Astrocyte (in vitro differentiated cells and primary cell): Measurements from ENCODE around the gene TRUB1. TPM values are rescaled to one million over a fixed set of nuclear protein-coding genes. Genes with fewer than 3 reads are reported as not detected.

Experiments used
- DNase-seq: peaks from one replicate; pipeline ENCODE4 v3.0.0-alpha.2; 2010; ENCODE audit warnings: low read depth
- FAIRE-seq: peaks from 2 replicates; lab custom pipeline; 2011; peaks lifted over from hg19 to GRCh38; lab: Jason Lieb, UNC
- H2AFZ ChIP-seq: 2 replicates; pipeline ENCODE4 v1.6.0; 2012; ENCODE audit warnings: low read depth, low read length, inconsistent platforms
- H3K27ac ChIP-seq: 2 replicates; pipeline ENCODE4 v1.5.1; 2011; ENCODE audit warnings: low read depth, low read length, inconsistent platforms
- H3K27me3 ChIP-seq: 2 replicates; pipeline ENCODE4 v1.6.0; 2011; ENCODE audit warnings: low read length, inconsistent platforms; ENCODE audit not compliant: insufficient read depth
- H3K36me3 ChIP-seq: 2 replicates; pipeline ENCODE4 v1.5.1; 2011; ENCODE audit warnings: low read length, inconsistent platforms; ENCODE audit not compliant: insufficient read depth
- H3K4me1 ChIP-seq: 2 replicates; pipeline ENCODE4 v1.5.1; 2011; ENCODE audit warnings: low read length, inconsistent platforms; ENCODE audit not compliant: insufficient read depth
- H3K4me2 ChIP-seq: 2 replicates; pipeline ENCODE4 v1.6.0; 2012; ENCODE audit warnings: low read length, inconsistent platforms
- H3K4me3 ChIP-seq: 2 replicates; pipeline ENCODE4 v1.5.1; 2011; ENCODE audit warnings: low read depth, mild to moderate bottlenecking, low read length, inconsistent platforms; ENCODE audit not compliant: insufficient read depth
- H3K79me2 ChIP-seq: 2 replicates; pipeline ENCODE4 v1.6.0; 2012; ENCODE audit warnings: mild to moderate bottlenecking, low read length, inconsistent platforms; ENCODE audit not compliant: insufficient read depth
- H3K9ac ChIP-seq: 2 replicates; pipeline ENCODE4 v1.6.0; 2012; ENCODE audit warnings: mild to moderate bottlenecking, low read length, inconsistent platforms
- H3K9me3 ChIP-seq: 2 replicates; pipeline ENCODE4 v1.5.1; 2012; ENCODE audit warnings: low read depth, mild to moderate bottlenecking, low read length, inconsistent platforms; ENCODE audit not compliant: insufficient read depth
- H4K20me1 ChIP-seq: 2 replicates; pipeline ENCODE4 v1.6.0; 2012; ENCODE audit warnings: low read length, inconsistent platforms; ENCODE audit not compliant: insufficient read depth
- H3K27ac Mint-ChIP-seq: one replicate; pipeline ENCODE4 v1.8.0; 2021; ENCODE audit warnings: mild to moderate bottlenecking, mixed read lengths; ENCODE audit not compliant: unreplicated experiment
- H3K27me3 Mint-ChIP-seq: one replicate; pipeline ENCODE4 v1.8.0; 2021; ENCODE audit warnings: low read depth, mixed read lengths; ENCODE audit not compliant: unreplicated experiment
- H3K36me3 Mint-ChIP-seq: one replicate; pipeline ENCODE4 v1.8.0; 2021; ENCODE audit warnings: low read depth, mixed read lengths; ENCODE audit not compliant: unreplicated experiment
- H3K4me1 Mint-ChIP-seq: one replicate; pipeline ENCODE4 v1.8.0; 2021; ENCODE audit warnings: low read depth, mixed read lengths; ENCODE audit not compliant: unreplicated experiment
- H3K4me3 Mint-ChIP-seq: one replicate; pipeline ENCODE4 v1.8.0; 2021; ENCODE audit warnings: mild to moderate bottlenecking, moderate library complexity, mixed read lengths; ENCODE audit not compliant: unreplicated experiment
- H3K9me3 Mint-ChIP-seq: one replicate; pipeline ENCODE4 v1.8.0; 2021; ENCODE audit warnings: mild to moderate bottlenecking, mixed read lengths; ENCODE audit not compliant: unreplicated experiment
- CTCF ChIP-seq: IDR thresholded peaks from 2 replicates; pipeline ENCODE4 v1.5.1; 2011; ENCODE audit warnings: low read depth, mild to moderate bottlenecking, inconsistent platforms, low read length, moderate library complexity; ENCODE audit not compliant: insufficient read depth
- EZH2 ChIP-seq: IDR thresholded peaks from 2 replicates; pipeline ENCODE4 v1.6.1; 2012; ENCODE audit warnings: mild to moderate bottlenecking, low read length, inconsistent platforms; ENCODE audit not compliant: insufficient read depth
- total RNA-seq: library from RNA; stranded (reverse); gene quantifications from 2 replicates; pipeline ENCODE4 v1.2.1, GENCODE V29; 2021

The TRUB1 gene
- total RNA-seq, 1 donor from 2014 or later, result 25.3 TPM

DNA sequence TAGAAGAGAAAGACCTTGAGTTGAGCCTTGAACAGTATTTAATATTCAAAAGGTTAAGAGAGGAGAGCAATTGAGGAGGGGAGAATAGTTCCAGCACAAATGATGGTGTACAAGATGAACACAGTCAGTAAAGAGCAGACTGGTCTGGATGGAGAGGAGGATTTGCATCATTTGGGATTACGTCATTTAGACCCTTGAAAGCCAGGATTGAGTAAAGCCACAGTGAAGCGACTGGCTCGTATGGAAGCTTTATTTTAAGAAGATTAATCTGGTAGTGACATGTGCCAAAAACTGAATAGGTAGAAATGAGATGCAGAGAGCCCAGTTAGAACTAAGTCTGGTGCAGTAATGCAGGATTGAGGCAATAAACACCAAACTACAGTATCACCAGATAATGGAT lies 52.6 kb downstream of the TRUB1 start:
- Mint-ChIP-seq H3K9me3 (peaks cover 6% of the 10 kb centered on the region), H3K27ac (no peak overlapping the region), H3K4me1 (peaks cover 15% of the 10 kb centered on the region), H3K36me3 (peaks cover 9% of the 10 kb centered on the region), H3K4me3 (no peak overlapping the region), H3K27me3 (no peaks in the 10 kb centered on the region)
- peaks cover 13% of the 10 kb centered on the region for H3K4me1 ChIP-seq
- H3K36me3 ChIP-seq, result no peaks in the 10 kb centered on the region
- no peaks in the 10 kb centered on the region for H3K9me3 ChIP-seq
- no peak overlapping the region for H2AFZ ChIP-seq
- H3K4me2 ChIP-seq, result no peak overlapping the region
- no peak for TF ChIP-seq CTCF
- TF ChIP-seq EZH2, result no peak
- no peak overlapping the region for H3K9ac ChIP-seq
- no peak overlapping the region for H3K4me3 ChIP-seq
- no peak for DNase-seq
- H4K20me1 ChIP-seq, result no peaks in the 10 kb centered on the region
- no peak overlapping the region for H3K27ac ChIP-seq
- no peaks in the 10 kb centered on the region for H3K27me3 ChIP-seq
- FAIRE-seq, result no peak
- no peaks in the 10 kb centered on the region for H3K79me2 ChIP-seq

- peaks cover 17% of the 10 kb centered on the region for H3K4me1 ChIP-seq
- H3K4me2 ChIP-seq, result no peak overlapping the region
- TF ChIP-seq EZH2 (no peak), CTCF (no peak)
- no peaks in the 10 kb centered on the region for H3K36me3 ChIP-seq
- no peak overlapping the region for H3K9ac ChIP-seq
- H2AFZ ChIP-seq, result no peak overlapping the region
- H3K4me3 ChIP-seq, result no peak overlapping the region
- H3K9me3 ChIP-seq, result no peaks in the 10 kb centered on the region
- no peak for FAIRE-seq
- H3K27me3 Mint-ChIP-seq, result no peaks in the 10 kb centered on the region
- H3K27ac ChIP-seq, result no peak overlapping the region
- H4K20me1 ChIP-seq, result no peaks in the 10 kb centered on the region
- peaks cover 19% of the 10 kb centered on the region for H3K4me1 Mint-ChIP-seq
- H3K36me3 Mint-ChIP-seq, result peaks cover 5% of the 10 kb centered on the region
- no peak overlapping the region for H3K4me3 Mint-ChIP-seq
- no peak for DNase-seq
- H3K27ac Mint-ChIP-seq, result no peak overlapping the region
- no peaks in the 10 kb centered on the region for H3K79me2 ChIP-seq
- peaks cover 3% of the 10 kb centered on the region for H3K9me3 Mint-ChIP-seq
- H3K27me3 ChIP-seq, result no peaks in the 10 kb centered on the region
Measured at GRCh38 chr10:114990991-114991390, 53.0 kb downstream of the TRUB1 start.

DNA sequence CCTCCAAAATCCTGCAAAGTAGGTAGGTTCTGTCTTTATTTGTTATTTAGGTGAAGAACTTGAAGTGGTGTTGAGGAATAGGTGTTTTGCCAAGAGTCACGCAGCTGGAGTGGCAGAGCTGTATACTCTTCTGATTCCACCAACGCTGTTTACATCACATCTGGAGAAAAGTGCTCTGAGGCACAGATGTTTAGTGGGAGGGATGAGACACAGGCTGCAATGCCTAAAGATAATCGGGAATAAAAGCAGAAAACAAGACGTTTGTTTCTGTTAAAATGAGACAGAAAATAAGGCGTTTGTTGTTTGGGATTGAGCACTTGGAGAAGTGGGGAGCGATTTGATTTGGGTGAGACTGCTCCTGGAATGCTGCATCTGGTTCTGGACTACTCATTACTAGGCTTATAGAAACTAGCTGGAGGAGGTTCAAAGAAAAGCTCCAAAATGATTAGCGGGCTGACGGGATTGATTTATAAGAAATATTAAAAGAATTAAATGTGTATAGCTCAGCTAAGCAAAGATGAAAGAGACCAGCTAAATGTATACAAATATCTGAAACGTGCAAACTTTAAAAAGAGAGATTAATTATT lies 54.3 kb downstream of the TRUB1 start:
- H3K27me3 Mint-ChIP-seq, result no peaks in the 10 kb centered on the region
- Histone ChIP-seq H3K4me1 (peaks cover 24% of the 10 kb centered on the region), H3K9ac (no peak overlapping the region), H4K20me1 (no peaks in the 10 kb centered on the region), H3K36me3 (no peaks in the 10 kb centered on the region), H3K27ac (no peak overlapping the region), H3K9me3 (no peaks in the 10 kb centered on the region), H3K4me3 (no peak overlapping the region), H3K27me3 (no peaks in the 10 kb centered on the region), H2AFZ (no peak overlapping the region), H3K79me2 (no peaks in the 10 kb centered on the region), H3K4me2 (no peak overlapping the region)
- FAIRE-seq (no peak), DNase-seq (no peak)
- peaks cover under 1% of the 10 kb centered on the region for H3K9me3 Mint-ChIP-seq
- no peak overlapping the region for H3K4me3 Mint-ChIP-seq
- no peak overlapping the region for H3K27ac Mint-ChIP-seq
- no peak for TF ChIP-seq EZH2
- no peak for TF ChIP-seq CTCF
- peaks cover 5% of the 10 kb centered on the region for H3K36me3 Mint-ChIP-seq
- H3K4me1 Mint-ChIP-seq, result peaks cover 26% of the 10 kb centered on the region
